ENCODE data around the gene IL27RA. TPM values are rescaled to one million over a fixed set of nuclear protein-coding genes. Genes with fewer than 3 reads are reported as not detected.

The IL27RA gene
- total and polyA plus RNA-seq, 4 donors, result 1.0 to 2.8 (median 1.6) TPM

- Histone ChIP-seq H3K9me3 (ENCODE audit: control insufficient read depth in 4 of 4, low read length in 3 of 4) (no peaks in the 10 kb centered on the region), H3K36me3 (ENCODE audit: control insufficient read depth in 4 of 4, insufficient read depth in 3 of 4, low read depth in 1 of 4, low read length in 3 of 4) (no peaks in the 10 kb centered on the region), H3K27ac (ENCODE audit: low read depth in 1 of 2, low read length in 2 of 2) (no peak within 1 kb of the TSS), H3K4me1 (ENCODE audit: control insufficient read depth in 4 of 4, insufficient read depth in 4 of 4, low read length in 3 of 4) (peaks cover 0 to 12% (median 5%) of the 10 kb centered on the region in 4 donors), H3K27me3 (ENCODE audit: control insufficient read depth in 4 of 4, insufficient read depth in 4 of 4, low read length in 3 of 4) (no peaks in the 10 kb centered on the region), H3K4me3 (ENCODE audit: low read depth in 1 of 3, low read length in 3 of 3) (no peak within 1 kb of the TSS), H3K9ac (ENCODE audit: low read depth in 1 of 2, low read length in 2 of 2) (no peak within 1 kb of the TSS)
- TF ChIP-seq TAF1 (conservative IDR thresholded peaks at IDR 0.05) (no peak), RXRA (IDR thresholded peaks at IDR 0.05) (no peak), HNF4G (IDR thresholded peaks at IDR 0.05) (no peak), YY1 (IDR thresholded peaks at IDR 0.05) (no peak), MAX (IDR thresholded peaks at IDR 0.05) (no peak), FOXA2 (IDR thresholded peaks at IDR 0.05) (no peak), GABPA (IDR thresholded peaks at IDR 0.05 in 1 of 2, conservative IDR thresholded peaks at IDR 0.05 in 1 of 2) (no peak), NR2F2 (IDR thresholded peaks at IDR 0.05) (no peak), EGR1 (IDR thresholded peaks at IDR 0.05; ENCODE audit: low read depth in 2 of 2) (no peak), FOXA1 (IDR thresholded peaks at IDR 0.05) (no peak), JUND (IDR thresholded peaks at IDR 0.05) (no peak), HNF4A (conservative IDR thresholded peaks at IDR 0.05) (no peak), SP1 (IDR thresholded peaks at IDR 0.05) (no peak)
- TF ChIP-seq, protein P1, sequence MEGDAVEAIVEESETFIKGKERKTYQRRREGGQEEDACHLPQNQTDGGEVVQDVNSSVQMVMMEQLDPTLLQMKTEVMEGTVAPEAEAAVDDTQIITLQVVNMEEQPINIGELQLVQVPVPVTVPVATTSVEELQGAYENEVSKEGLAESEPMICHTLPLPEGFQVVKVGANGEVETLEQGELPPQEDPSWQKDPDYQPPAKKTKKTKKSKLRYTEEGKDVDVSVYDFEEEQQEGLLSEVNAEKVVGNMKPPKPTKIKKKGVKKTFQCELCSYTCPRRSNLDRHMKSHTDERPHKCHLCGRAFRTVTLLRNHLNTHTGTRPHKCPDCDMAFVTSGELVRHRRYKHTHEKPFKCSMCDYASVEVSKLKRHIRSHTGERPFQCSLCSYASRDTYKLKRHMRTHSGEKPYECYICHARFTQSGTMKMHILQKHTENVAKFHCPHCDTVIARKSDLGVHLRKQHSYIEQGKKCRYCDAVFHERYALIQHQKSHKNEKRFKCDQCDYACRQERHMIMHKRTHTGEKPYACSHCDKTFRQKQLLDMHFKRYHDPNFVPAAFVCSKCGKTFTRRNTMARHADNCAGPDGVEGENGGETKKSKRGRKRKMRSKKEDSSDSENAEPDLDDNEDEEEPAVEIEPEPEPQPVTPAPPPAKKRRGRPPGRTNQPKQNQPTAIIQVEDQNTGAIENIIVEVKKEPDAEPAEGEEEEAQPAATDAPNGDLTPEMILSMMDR (IDR thresholded peaks at IDR 0.05; ENCODE audit: low read depth, low read length, missing input control), result no peak
- TF ChIP-seq, protein P2, sequence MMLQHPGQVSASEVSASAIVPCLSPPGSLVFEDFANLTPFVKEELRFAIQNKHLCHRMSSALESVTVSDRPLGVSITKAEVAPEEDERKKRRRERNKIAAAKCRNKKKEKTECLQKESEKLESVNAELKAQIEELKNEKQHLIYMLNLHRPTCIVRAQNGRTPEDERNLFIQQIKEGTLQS (IDR thresholded peaks at IDR 0.05), result no peak
- no peak for DNase-seq (ENCODE audit: low spot score)
- 59% methylated on average over 24 of the region's 24 CpGs for WGBS
Measured at GRCh38 chr19:14027856-14028450, 3.6 kb upstream of the IL27RA start, which contains the start of gene RLN3. Gene RLN3 (plus strand): TSS chr19:14028148. CDS start chr19:14028205, 57 bp downstream.

- no peak for DNase-seq (ENCODE audit: low spot score)
- no peak overlapping the region for H3K27ac ChIP-seq (ENCODE audit: low read depth in 1 of 2, low read length in 2 of 2)
- peaks cover 0 to 10% (median 5%) of the 10 kb centered on the region in 4 donors for H3K4me1 ChIP-seq (ENCODE audit: control insufficient read depth in 4 of 4, insufficient read depth in 4 of 4, low read length in 3 of 4)
- H3K9me3 ChIP-seq (ENCODE audit: control insufficient read depth in 4 of 4, low read length in 3 of 4), result no peaks in the 10 kb centered on the region
- H3K27me3 ChIP-seq (ENCODE audit: control insufficient read depth in 4 of 4, insufficient read depth in 4 of 4, low read length in 3 of 4), result no peaks in the 10 kb centered on the region
- H3K36me3 ChIP-seq (ENCODE audit: control insufficient read depth in 4 of 4, insufficient read depth in 3 of 4, low read depth in 1 of 4, low read length in 3 of 4), result no peaks in the 10 kb centered on the region
- H3K9ac ChIP-seq (ENCODE audit: low read depth in 1 of 2, low read length in 2 of 2), result no peak overlapping the region
- WGBS, result 82% methylated on average over 4 of the region's 4 CpGs
- TF ChIP-seq TAF1 (conservative IDR thresholded peaks at IDR 0.05) (no peak), ZBTB33 (IDR thresholded peaks at IDR 0.05) (no peak), RAD21 (IDR thresholded peaks at IDR 0.05) (no peak), NR2F2 (IDR thresholded peaks at IDR 0.05) (no peak), FOXA1 (IDR thresholded peaks at IDR 0.05) (no peak), SP1 (IDR thresholded peaks at IDR 0.05) (no peak), FOXA2 (IDR thresholded peaks at IDR 0.05) (no peak), EGR1 (IDR thresholded peaks at IDR 0.05; ENCODE audit: low read depth in 2 of 2) (no peak), RXRA (IDR thresholded peaks at IDR 0.05) (no peak), JUND (IDR thresholded peaks at IDR 0.05) (no peak), HNF4G (IDR thresholded peaks at IDR 0.05) (no peak), GABPA (IDR thresholded peaks at IDR 0.05 in 1 of 2, conservative IDR thresholded peaks at IDR 0.05 in 1 of 2) (no peak), REST (IDR thresholded peaks at IDR 0.05) (no peak), HNF4A (conservative IDR thresholded peaks at IDR 0.05) (no peak), MAX (IDR thresholded peaks at IDR 0.05) (no peak)
- TF ChIP-seq, protein P2 (IDR thresholded peaks at IDR 0.05), result no peak
- TF ChIP-seq, protein P1 (IDR thresholded peaks at IDR 0.05; ENCODE audit: low read depth, low read length, missing input control), result no peak
- H3K4me3 ChIP-seq (ENCODE audit: low read depth in 1 of 3, low read length in 3 of 3), result no peak overlapping the region
Measured at GRCh38 chr19:14028901-14029300, 2.7 kb upstream of the IL27RA start.

Measured in liver (tissue), 9 donors.